Activated B cell treated with CpG ODN at 0.5 μM for 24 hours (primary cell): ENCODE measurements around the gene EHBP1L1. TPM values are rescaled to one million over a fixed set of nuclear protein-coding genes. Genes with fewer than 3 reads are reported as not detected.

ENCODE experiments used
- ATAC-seq: fragments of 200-7000 bp; cut with Tn5 transposase; one replicate; pipeline ENCODE4 v1.10.0; 2021; ENCODE audit warnings: low read depth, mild to moderate bottlenecking, moderate library complexity
- CTCF ChIA-PET: fragments of 350-600 bp; sonication (Branson Sonifier 250); formaldehyde crosslinking; loops from one replicate; lab custom pipeline; 2021; ENCODE audit warnings: antibody characterized with exemption; lab: Charles Lee
- POLR2A ChIA-PET: fragments of 350-600 bp; sonication (Branson Sonifier 250); formaldehyde crosslinking; loops from one replicate; lab custom pipeline; 2021; ENCODE audit warnings: antibody characterized with exemption; lab: Charles Lee
- DNase-seq: peaks from one replicate; pipeline ENCODE4 v3.0.0; 2022
- H3K27ac Mint-ChIP-seq: one replicate; pipeline ENCODE4 v1.8.0; 2020; ENCODE audit warnings: mixed read lengths
- H3K27me3 Mint-ChIP-seq: one replicate; pipeline ENCODE4 v1.8.0; 2021; ENCODE audit warnings: mixed read lengths
- H3K36me3 Mint-ChIP-seq: one replicate; pipeline ENCODE4 v1.8.0; 2021; ENCODE audit warnings: low read depth, mixed read lengths
- H3K4me1 Mint-ChIP-seq: one replicate; pipeline ENCODE4 v1.8.0; 2021; ENCODE audit warnings: mixed read lengths
- H3K4me3 Mint-ChIP-seq: one replicate; pipeline ENCODE4 v1.8.0; 2020; ENCODE audit warnings: mild to moderate bottlenecking, mixed read lengths
- H3K9me3 Mint-ChIP-seq: one replicate; pipeline ENCODE4 v1.8.0; 2020; ENCODE audit warnings: mixed read lengths
- CTCF ChIP-seq: fragments of 200-600 bp; IDR thresholded peaks from one replicate; pipeline ENCODE4 v1.8.0; 2022; ENCODE audit warnings: antibody characterized with exemption, mild to moderate bottlenecking
- intact Hi-C: fragments of 100-400 bp; cut with micrococcal nuclease; formaldehyde crosslinking; loops from one replicate; pipeline ENCODE4 v1.15.1; 2024
- total RNA-seq: library from RNA; stranded (reverse); gene quantifications from 2 replicates; pipeline ENCODE4 v1.2.3, GENCODE V29; 2022

EHBP1L1 gene
- total RNA-seq, 1 donor from 2014 or later: 163 TPM

DNA sequence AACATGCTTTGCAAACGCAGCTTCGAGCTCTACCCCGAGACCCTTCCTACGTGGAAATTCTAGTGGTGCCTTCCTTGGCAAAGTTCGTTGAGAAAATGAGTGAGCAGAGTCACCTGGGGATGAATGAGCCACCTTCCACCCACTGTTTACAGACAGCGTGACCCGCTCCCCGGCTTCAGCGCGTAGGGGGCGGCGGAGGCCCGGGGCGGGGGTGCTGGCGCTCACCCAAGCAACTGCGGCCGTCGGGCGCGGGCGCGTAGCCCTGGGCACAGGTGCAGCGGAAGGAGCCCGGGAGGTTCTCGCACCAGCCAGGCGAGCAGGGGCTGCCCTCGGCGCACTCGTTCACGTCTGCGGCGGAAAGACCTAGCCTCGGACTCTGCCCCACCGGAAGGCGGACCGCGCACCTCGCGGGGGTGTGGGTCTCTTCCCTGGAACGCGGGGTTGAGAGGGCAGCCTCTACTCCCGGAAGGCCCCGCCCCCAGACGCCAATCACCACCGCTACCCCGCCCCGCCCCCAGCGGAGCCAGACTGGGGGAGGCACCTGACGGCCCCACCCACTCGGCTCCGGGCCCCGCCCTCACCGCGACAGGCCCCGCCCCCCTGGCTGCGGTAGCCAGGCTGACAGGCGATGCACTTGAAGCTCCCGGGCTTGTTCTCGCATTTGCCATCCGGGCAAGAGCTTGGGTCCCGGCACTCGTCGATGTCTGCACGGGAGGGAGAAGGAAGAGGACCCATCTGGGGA is 29.5 kb upstream of the EHBP1L1 start:
- Mint-ChIP-seq H3K9me3 (no peaks in the 10 kb centered on the region), H3K4me3 (peak overlapping the region; percentile 85), H3K27ac (peak overlapping the region; percentile 89), H3K36me3 (no peaks in the 10 kb centered on the region), H3K27me3 (no peaks in the 10 kb centered on the region), H3K4me1 (peaks cover 54% of the 10 kb centered on the region)
- DNase-seq: peak; percentile 99
- intact Hi-C loops: loop anchor here (1.0 kb wide), 2 partner anchors 12 to 24 kb away; partner anchors contain the start of genes LTBP3 and ZNRD2
- ATAC-seq: peak; percentile 89
- ChIA-PET POLR2A (interaction anchor here (0.6 to 2.4 kb wide), 26 partner anchors 9 to 425 kb away, joined by 3 to 17 read pairs (median 4); partner anchors contain the start of genes EHBP1L1, FAU, MALAT1 and MRPL49), CTCF (interaction anchor here (0.6 to 3.1 kb wide), 3 partner anchors 14 to 43 kb away, joined by 3 to 13 read pairs (median 3); no protein-coding TSS in a partner anchor)
- TF ChIP-seq CTCF: no peak

GRCh38 chr11:65547446-65548125 is 28.3 kb upstream of the EHBP1L1 start:
- ChIA-PET POLR2A (interaction anchor here (1.1 to 2.4 kb wide), 7 partner anchors 10 to 122 kb away, joined by 4 to 13 read pairs (median 7); partner anchors contain the start of gene ZNRD2), CTCF (interaction anchor here (3.1 kb wide), 1 partner anchor 42 kb away, joined by 13 read pairs; no protein-coding TSS in a partner anchor)
- Mint-ChIP-seq H3K4me3 (no peak overlapping the region), H3K4me1 (peaks cover 58% of the 10 kb centered on the region), H3K36me3 (no peaks in the 10 kb centered on the region), H3K9me3 (no peaks in the 10 kb centered on the region), H3K27ac (peak overlapping the region; percentile 89), H3K27me3 (no peaks in the 10 kb centered on the region)
- ATAC-seq (no peak), DNase-seq (no peak)
- intact Hi-C loops: no loop called here
- TF ChIP-seq CTCF: no peak

GRCh38 chr11:65548395-65548794 is 27.5 kb upstream of the EHBP1L1 start:
- H3K36me3 Mint-ChIP-seq: no peaks in the 10 kb centered on the region
- CTCF ChIA-PET: interaction anchor here (1.2 kb wide), 1 partner anchor 8 kb away, joined by 5 read pairs; no protein-coding TSS in a partner anchor
- H3K9me3 Mint-ChIP-seq: no peaks in the 10 kb centered on the region
- peaks cover 62% of the 10 kb centered on the region for H3K4me1 Mint-ChIP-seq
- H3K27me3 Mint-ChIP-seq: no peaks in the 10 kb centered on the region
- H3K4me3 Mint-ChIP-seq: no peak overlapping the region
- peak overlapping the region; percentile 60 for H3K27ac Mint-ChIP-seq
- intact Hi-C loops: no loop called here
- POLR2A ChIA-PET: interaction anchor here (0.6 to 1.8 kb wide), 4 partner anchors 8 to 42 kb away, joined by 3 to 7 read pairs (median 5); no protein-coding TSS in a partner anchor
- TF ChIP-seq CTCF: no peak
- no peak for DNase-seq
- ATAC-seq: no peak

DNA sequence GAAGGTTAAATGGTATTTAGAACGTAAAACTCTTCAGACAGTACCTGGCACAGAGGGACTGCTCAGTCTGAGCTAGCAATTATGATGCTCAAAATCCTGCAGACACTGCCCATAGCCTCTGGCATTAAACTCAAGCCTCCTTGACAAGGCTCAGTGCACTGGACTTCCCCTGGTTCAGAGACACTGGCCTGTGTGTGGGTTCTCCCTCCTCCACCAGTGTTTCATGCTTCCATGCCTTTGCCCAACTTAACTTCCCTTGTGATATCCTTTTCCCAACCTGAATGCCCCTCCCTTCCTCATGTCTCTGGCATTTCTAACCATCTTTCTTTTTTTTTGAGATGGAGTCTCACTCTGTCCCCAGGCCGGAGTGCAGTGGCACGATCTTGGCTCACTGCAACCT is 26.8 kb upstream of the EHBP1L1 start:
- DNase-seq (no peak), ATAC-seq (no peak)
- TF ChIP-seq CTCF: no peak
- no peaks in the 10 kb centered on the region for H3K36me3 Mint-ChIP-seq
- H3K27me3 Mint-ChIP-seq: no peaks in the 10 kb centered on the region
- H3K4me3 Mint-ChIP-seq: no peak overlapping the region
- H3K9me3 Mint-ChIP-seq: no peaks in the 10 kb centered on the region
- peaks cover 62% of the 10 kb centered on the region for H3K4me1 Mint-ChIP-seq
- H3K27ac Mint-ChIP-seq: no peak overlapping the region
- intact Hi-C loops: no loop called here
- ChIA-PET POLR2A (interaction anchor here (0.6 to 1.8 kb wide), 6 partner anchors 9 to 226 kb away, joined by 3 to 7 read pairs (median 5); no protein-coding TSS in a partner anchor), CTCF (interaction anchor here (1.2 kb wide), 1 partner anchor 8 kb away, joined by 5 read pairs; no protein-coding TSS in a partner anchor)
